Left lung (tissue), 10 donors: Measurements from ENCODE around the gene AFG1L. TPM values are rescaled to one million over a fixed set of nuclear protein-coding genes. Genes with fewer than 3 reads are reported as not detected.

Experiments used
- ATAC-seq: fragments of 200-7000 bp; cut with Tn5 transposase; one replicate; pipeline ENCODE4 v1.9.1; 2020; ENCODE audit warnings: moderate library complexity
- DNase-seq, 4 donors: peaks; one replicate each; pipeline ENCODE4 v3.0.0-alpha.2; 2013 to 2020
- H3K27ac ChIP-seq, 2 donors: fragments of 200-600 bp; sonication (generic) in 1 of 2; one replicate each; pipeline versions ENCODE4 v1.5.0 to v1.8.0; 2020 to 2021
- H3K27me3 ChIP-seq, 2 donors: fragments of 200-600 bp; sonication (generic) in 1 of 2; one replicate each; pipeline versions ENCODE4 v1.5.0 to v1.8.0; 2020 to 2021
- H3K36me3 ChIP-seq, 2 donors: fragments of 200-600 bp; sonication (generic) in 1 of 2; one replicate each; pipeline versions ENCODE4 v1.5.0 to v1.8.0; 2020 to 2021
- H3K4me1 ChIP-seq, 2 donors: fragments of 200-600 bp; one replicate each; pipeline ENCODE4 v1.8.0; 2021
- H3K4me3 ChIP-seq, 2 donors: fragments of 200-600 bp; sonication (generic) in 1 of 2; one replicate each; pipeline versions ENCODE4 v1.5.0 to v1.8.0; 2020 to 2021; ENCODE audit warnings: mild to moderate bottlenecking in 1 of 2
- H3K9me3 ChIP-seq, 2 donors: fragments of 200-600 bp; sonication (generic) in 1 of 2; one replicate each; pipeline versions ENCODE4 v1.5.0 to v1.8.0; 2020 to 2021
- CTCF ChIP-seq, 2 donors: fragments of 200-600 bp; sonication (generic) in 1 of 2; IDR thresholded peaks; one replicate each; pipeline versions ENCODE4 v1.5.0 to v1.8.0; 2021; ENCODE audit warnings: antibody characterized with exemption in 2 of 2
- intact Hi-C, 2 donors: fragments of 100-400 bp; cut with DNase I; formaldehyde crosslinking; loops; one replicate each; pipeline versions ENCODE4 v1.11.2 to v1.14.2; 2022
- polyA plus RNA-seq, 6 donors: library from polyadenylated mRNA; unstranded; fragments of 120-200 nt; gene quantifications; one replicate each; pipeline ENCODE4 v1.2.1, GENCODE V29; 2013; ENCODE audit not compliant: insufficient read length in 6 of 6
- total RNA-seq, 2 donors: library from RNA; stranded (reverse); fragmentation: NEBNext Ultra II Directional; extraction: Animal tissue kit (Norgen Biotek cat#: 25700); gene quantifications; one replicate each; pipeline ENCODE4 v1.2.1, GENCODE V29; 2021
- donor health status: DM: no; HTN: yes; CAD: no.
- donor health status: DM: no; HTN: no; CAD: no.

AFG1L gene
- total and polyA plus RNA-seq, 8 donors, result 5.8 to 10.2 (median 7.7) TPM

GRCh38 chr6:108355890-108356289, 61.0 kb downstream of the AFG1L start:
- intact Hi-C loops, result no loop called here
- Histone ChIP-seq H3K36me3 (no peaks in the 10 kb centered on the region), H3K9me3 (no peaks in the 10 kb centered on the region), H3K27ac (no peak overlapping the region), H3K27me3 (no peaks in the 10 kb centered on the region), H3K4me1 (no peaks in the 10 kb centered on the region), H3K4me3 (no peak overlapping the region)
- DNase-seq (no peak), ATAC-seq (peak; percentile 67)
- TF ChIP-seq CTCF (IDR thresholded peaks at IDR 0.05), result no peak

GRCh38 chr6:108359901-108360882, 65.3 kb downstream of the AFG1L start:
- no peak for ATAC-seq
- no peak overlapping the region for H3K4me3 ChIP-seq
- DNase-seq, result no peak
- no peaks in the 10 kb centered on the region for H3K36me3 ChIP-seq
- intact Hi-C loops, result no loop called here
- H3K4me1 ChIP-seq, result peaks cover 0 to 7% of the 10 kb centered on the region in 2 donors
- no peak overlapping the region for H3K27ac ChIP-seq
- no peaks in the 10 kb centered on the region for H3K27me3 ChIP-seq
- no peaks in the 10 kb centered on the region for H3K9me3 ChIP-seq
- TF ChIP-seq CTCF (IDR thresholded peaks at IDR 0.05), result no peak

GRCh38 chr6:108360919-108361311, 66.1 kb downstream of the AFG1L start:
- H3K27me3 ChIP-seq, result no peaks in the 10 kb centered on the region
- ATAC-seq (no peak), DNase-seq (no peak)
- TF ChIP-seq CTCF (IDR thresholded peaks at IDR 0.05), result no peak
- peaks cover 0 to 7% of the 10 kb centered on the region in 2 donors for H3K4me1 ChIP-seq
- intact Hi-C loops, result no loop called here
- H3K36me3 ChIP-seq, result no peaks in the 10 kb centered on the region
- H3K9me3 ChIP-seq, result no peaks in the 10 kb centered on the region
- no peak overlapping the region for H3K4me3 ChIP-seq
- H3K27ac ChIP-seq, result no peak overlapping the region

GRCh38 chr6:108361312-108361932, 66.6 kb downstream of the AFG1L start:
- ATAC-seq, result no peak
- Histone ChIP-seq H3K27ac (no peak overlapping the region), H3K9me3 (no peaks in the 10 kb centered on the region), H3K4me1 (peaks cover 0 to 7% of the 10 kb centered on the region in 2 donors), H3K4me3 (no peak overlapping the region), H3K27me3 (no peaks in the 10 kb centered on the region), H3K36me3 (no peaks in the 10 kb centered on the region)
- TF ChIP-seq CTCF (IDR thresholded peaks at IDR 0.05), result no peak
- no peak for DNase-seq
- intact Hi-C loops, result no loop called here

- no peak for TF ChIP-seq CTCF (IDR thresholded peaks at IDR 0.05)
- DNase-seq (no peak), ATAC-seq (no peak)
- intact Hi-C loops, result no loop called here
- no peak overlapping the region for H3K27ac ChIP-seq
- no peaks in the 10 kb centered on the region for H3K9me3 ChIP-seq
- H3K36me3 ChIP-seq, result no peaks in the 10 kb centered on the region
- no peak overlapping the region for H3K4me3 ChIP-seq
- peaks cover 0 to 7% of the 10 kb centered on the region in 2 donors for H3K4me1 ChIP-seq
- H3K27me3 ChIP-seq, result no peaks in the 10 kb centered on the region
These were observed 67.6 kb downstream of the AFG1L start for GRCh38 chr6:108362455-108362854.
